GM18499 (cell line): ENCODE data around the gene CYSRT1.
"Not testable (repeated sequence)": the region's sequence is repeated elsewhere in the genome, so short reads cannot be mapped to it uniquely, and the experiment has no call there.

ENCODE experiments used
- ATAC-seq: cut with Tn5 transposase; IDR thresholded peaks from one replicate; pipeline ENCODE4 v1.9.1; 2021; ENCODE audit warnings: moderate number of reproducible peaks; ENCODE audit not compliant: insufficient read depth, unreplicated experiment

The CYSRT1 gene

GRCh38 chr9:137245450-137246421 is 20.8 kb downstream of the CYSRT1 start:
- ATAC-seq = no peak

GRCh38 chr9:137247135-137247915 is 22.4 kb downstream of the CYSRT1 start:
- no peak for ATAC-seq

- no peak for ATAC-seq
Observed at GRCh38 chr9:137247916-137248175, 22.9 kb downstream of the CYSRT1 start.

GRCh38 chr9:137250329-137251193 is 25.6 kb downstream of the CYSRT1 start:
- no peak for ATAC-seq

- no peak for ATAC-seq
Observed at GRCh38 chr9:137251194-137251461, 26.2 kb downstream of the CYSRT1 start, which contains the start of gene STPG3. Gene STPG3, plus strand, starts transcription at chr9:137251286. Its CDS starts 1 bp downstream, at chr9:137251287.

GRCh38 chr9:137251490-137252268 is 26.7 kb downstream of the CYSRT1 start:
- ATAC-seq = no peak

GRCh38 chr9:137252555-137253506 is 27.9 kb downstream of the CYSRT1 start:
- no peak for ATAC-seq

GRCh38 chr9:137253717-137254623 is 29.0 kb downstream of the CYSRT1 start:
- no peak for ATAC-seq

GRCh38 chr9:137254624-137255447 is 29.9 kb downstream of the CYSRT1 start, which contains the start of gene NELFB:
Gene NELFB, plus strand, starts transcription at chr9:137255327.
- no peak for ATAC-seq

- no peak for ATAC-seq
Observed at GRCh38 chr9:137255448-137256114, 30.6 kb downstream of the CYSRT1 start.

GRCh38 chr9:137256362-137256761 is 31.4 kb downstream of the CYSRT1 start:
- no peak for ATAC-seq

GRCh38 chr9:137256856-137257255 is 31.9 kb downstream of the CYSRT1 start:
- ATAC-seq = no peak

- ATAC-seq = not testable (repeated sequence)
Observed at GRCh38 chr9:137262173-137262908, 37.4 kb downstream of the CYSRT1 start.

GRCh38 chr9:137262909-137263285 is 37.9 kb downstream of the CYSRT1 start:
- no peak for ATAC-seq

GRCh38 chr9:137263506-137263905 is 38.5 kb downstream of the CYSRT1 start:
- ATAC-seq = no peak

GRCh38 chr9:137264067-137264466 is 39.1 kb downstream of the CYSRT1 start:
- no peak for ATAC-seq
